ENCODE measurements around the gene SLC5A11.
"Not testable (repeated sequence)": the region's sequence is repeated elsewhere in the genome, so short reads cannot be mapped to it uniquely, and the experiment has no call there.

SLC5A11 gene

GRCh38 chr16:24837969-24838368 lies 7.8 kb upstream of the SLC5A11 start:
- no peak for DNase-seq

- no peak for DNase-seq
Observed at GRCh38 chr16:24838554-24839266, 7.1 kb upstream of the SLC5A11 start.

- no peak for DNase-seq
Observed at GRCh38 chr16:24839347-24839972, 6.3 kb upstream of the SLC5A11 start.

- DNase-seq = no peak
Observed at GRCh38 chr16:24841291-24841690, 4.5 kb upstream of the SLC5A11 start.

- no peak for DNase-seq
Observed at GRCh38 chr16:24844101-24845030, 1.4 kb upstream of the SLC5A11 start.

- DNase-seq = not testable (repeated sequence)
Observed at GRCh38 chr16:24845031-24845365, 765 bp upstream of the SLC5A11 start.

DNA sequence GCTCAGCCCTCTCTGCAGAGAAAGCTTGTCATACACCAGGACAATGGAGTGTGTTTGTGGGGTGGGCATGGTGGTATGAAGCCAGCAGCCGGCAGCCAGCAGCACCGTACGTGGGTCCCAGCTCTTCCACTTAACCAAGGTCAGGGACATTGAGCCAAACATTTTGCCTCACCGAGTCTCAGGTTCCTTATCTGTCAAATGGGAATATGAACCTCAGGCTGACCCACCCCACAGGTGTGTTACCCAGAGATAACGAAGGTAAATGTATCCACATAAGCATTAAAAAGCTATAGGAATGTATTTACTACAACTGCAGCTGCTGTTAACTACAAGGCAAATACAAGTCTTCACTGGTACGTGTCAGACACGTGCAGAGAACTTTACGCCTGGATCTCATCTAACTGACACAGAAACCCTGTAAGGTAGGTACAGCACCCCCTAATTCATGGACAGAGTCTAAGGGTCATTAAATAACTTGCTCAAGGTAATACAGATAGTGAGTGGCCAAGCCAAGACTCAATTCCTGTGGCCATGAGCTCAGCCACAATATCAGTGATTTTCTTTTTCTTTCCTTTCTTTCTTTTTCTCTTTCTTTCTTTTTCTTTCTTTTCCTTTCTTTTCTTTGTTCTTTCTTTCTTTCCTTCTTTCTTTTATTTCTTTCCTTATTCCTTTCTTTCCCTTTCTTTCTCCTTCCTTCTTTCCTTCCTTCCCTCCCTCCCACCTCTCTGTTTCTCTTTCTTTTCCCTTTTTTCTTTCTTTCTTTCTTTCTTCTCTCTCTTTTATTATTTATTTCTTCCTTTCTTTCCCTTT lies 990 bp downstream of the SLC5A11 start:
- no peak for DNase-seq

GRCh38 chr16:24847358-24847664 lies 1.5 kb downstream of the SLC5A11 start:
- no peak for DNase-seq

DNA sequence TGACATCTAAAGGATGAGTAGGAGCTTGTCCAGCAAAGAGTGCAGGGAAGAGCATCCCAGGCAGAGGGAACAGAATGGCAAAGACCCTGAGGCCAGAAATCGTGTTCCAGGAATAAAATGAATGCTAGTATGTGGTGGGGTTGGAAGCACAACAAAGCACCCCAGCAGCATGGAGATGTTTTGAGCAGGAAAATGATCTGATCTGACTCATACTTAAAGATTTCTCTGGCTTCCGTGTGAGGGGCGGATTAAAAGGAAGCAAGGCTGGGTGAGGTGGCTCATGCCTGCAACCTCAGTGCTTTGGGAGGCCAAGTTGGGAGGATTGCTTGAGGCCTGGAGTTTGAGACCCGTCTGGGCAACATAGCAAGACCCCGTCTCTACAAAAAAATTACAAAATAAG lies 2.3 kb downstream of the SLC5A11 start:
- DNase-seq = no peak

- no peak for DNase-seq
Observed at GRCh38 chr16:24849641-24850040, 3.9 kb downstream of the SLC5A11 start.

DNA sequence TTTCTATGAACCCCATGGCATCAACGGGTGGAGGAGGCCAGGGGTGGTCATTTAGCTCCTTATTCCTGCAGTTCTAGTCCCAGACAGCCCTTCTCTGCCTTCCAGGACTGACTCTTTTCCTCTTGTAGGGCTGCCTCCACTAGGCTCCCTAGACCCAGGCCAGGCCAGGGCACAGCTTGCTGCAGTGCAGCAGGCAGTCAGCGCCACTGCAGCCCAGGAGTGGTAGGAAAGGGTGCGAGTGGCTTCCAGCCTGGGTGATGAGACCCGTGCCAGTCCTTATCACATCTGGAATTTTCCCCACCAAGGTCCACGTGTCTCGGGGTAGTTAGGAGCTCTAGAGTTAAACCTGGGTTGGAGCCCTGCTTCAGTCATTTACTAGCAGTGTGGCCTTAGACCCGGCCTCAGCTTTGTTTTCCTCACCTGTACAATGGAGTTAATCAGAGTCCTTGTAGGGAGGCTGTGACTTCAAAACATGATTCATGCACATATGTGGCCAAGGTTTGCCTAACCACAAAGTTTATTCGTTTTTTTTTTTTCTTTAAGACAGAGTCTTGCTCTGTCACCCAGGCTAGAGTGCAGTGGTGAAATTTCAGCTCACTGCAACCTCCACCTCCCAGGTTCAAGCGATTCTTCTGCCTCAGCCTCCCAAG lies 4.7 kb downstream of the SLC5A11 start:
- DNase-seq = no peak

DNA sequence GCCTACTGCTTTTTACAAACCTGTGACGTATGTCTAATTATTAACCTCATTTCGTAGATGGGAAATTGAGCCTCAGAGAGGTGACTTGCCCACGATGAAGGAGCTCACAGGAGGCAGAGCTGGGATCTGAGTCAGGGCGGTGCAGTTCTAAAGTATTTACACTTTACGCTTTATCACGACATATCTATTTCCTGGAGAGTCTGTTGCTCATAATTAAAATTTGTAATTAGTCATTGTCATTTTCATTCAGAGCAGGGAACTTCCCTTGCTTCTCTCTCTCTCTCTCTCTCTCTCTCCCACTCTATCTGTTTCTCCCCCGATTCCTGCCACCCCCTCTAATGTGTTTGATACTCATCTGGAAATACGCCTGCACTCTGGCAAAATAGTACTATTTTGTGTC lies 5.9 kb downstream of the SLC5A11 start:
- peak; percentile 32 for DNase-seq

GRCh38 chr16:24852281-24852721 lies 6.5 kb downstream of the SLC5A11 start:
- DNase-seq = no peak

DNA sequence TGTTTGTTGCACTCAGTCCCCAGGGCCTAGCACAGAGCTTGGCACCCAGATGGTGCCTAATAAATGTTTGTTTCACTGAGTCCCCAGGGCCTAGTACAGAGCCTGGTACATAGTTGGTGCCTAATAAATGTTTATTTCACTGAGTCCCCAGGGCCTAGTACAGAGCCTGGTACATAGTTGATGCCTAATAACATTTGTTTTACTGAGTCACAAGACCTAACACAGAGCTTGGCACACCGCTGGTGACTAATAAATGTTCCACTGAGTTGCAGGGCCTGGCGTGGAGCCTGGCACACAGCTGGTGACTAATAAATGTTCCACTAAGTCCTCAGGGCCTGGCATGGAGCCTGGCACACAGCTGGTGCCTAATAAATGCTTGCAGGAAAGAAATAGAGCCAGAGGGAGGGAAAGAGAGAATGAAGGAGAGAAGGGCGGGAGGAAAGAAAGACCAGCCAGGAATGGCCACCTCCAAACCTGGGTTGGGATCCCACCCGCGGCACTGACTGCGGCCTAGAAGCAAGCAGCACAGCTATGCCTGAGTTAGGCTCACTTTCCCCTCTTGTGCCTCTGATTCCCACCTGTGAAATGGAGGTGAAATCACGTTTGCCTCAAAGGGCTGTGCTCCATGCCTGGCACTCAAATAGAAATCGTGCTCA lies 7.5 kb downstream of the SLC5A11 start:
- DNase-seq = no peak

DNA sequence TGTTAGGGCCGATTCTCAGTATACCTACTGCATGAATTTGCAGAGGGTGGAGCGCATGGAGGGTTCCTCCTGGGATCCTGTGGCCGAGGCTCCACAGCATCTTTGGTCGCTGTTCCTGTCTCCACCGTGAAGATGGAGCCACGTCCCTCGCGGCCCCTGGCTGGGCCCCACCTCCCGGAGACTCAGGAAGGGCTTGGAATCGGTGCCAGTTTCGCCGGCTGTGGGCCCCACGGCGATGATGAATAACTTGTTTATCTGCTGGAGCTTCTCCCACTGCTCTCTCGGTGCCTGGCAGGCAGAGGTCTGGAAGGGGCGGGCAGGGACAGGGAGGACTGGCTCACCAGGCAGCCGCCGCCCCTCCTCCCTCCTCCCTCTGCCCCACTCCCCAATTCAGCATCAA lies 8.1 kb downstream of the SLC5A11 start:
- DNase-seq = no peak

- no peak for DNase-seq
Observed at GRCh38 chr16:24854607-24855171, 8.9 kb downstream of the SLC5A11 start.

GRCh38 chr16:24855678-24856077 lies 9.9 kb downstream of the SLC5A11 start:
- no peak for DNase-seq

DNA sequence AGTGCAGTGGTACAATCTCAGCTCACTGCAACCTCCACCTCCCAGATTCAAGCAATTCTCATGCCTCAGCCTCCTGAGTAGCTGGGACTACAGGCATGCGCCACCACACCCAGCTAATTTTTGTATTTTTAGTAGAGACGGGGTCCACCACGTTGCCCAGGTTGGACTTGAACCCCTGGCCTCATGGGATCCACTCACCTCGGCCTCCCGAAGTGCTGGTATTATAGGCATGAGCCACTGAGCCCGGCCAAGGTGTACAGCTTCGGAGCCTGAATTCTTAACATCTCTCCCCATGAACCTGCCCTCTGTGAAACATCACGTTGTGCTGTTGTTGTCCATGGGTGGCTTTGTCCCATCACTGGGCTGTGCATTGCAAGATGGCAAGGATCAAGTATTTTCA lies 11.1 kb downstream of the SLC5A11 start:
- not testable (repeated sequence) for DNase-seq

DNA sequence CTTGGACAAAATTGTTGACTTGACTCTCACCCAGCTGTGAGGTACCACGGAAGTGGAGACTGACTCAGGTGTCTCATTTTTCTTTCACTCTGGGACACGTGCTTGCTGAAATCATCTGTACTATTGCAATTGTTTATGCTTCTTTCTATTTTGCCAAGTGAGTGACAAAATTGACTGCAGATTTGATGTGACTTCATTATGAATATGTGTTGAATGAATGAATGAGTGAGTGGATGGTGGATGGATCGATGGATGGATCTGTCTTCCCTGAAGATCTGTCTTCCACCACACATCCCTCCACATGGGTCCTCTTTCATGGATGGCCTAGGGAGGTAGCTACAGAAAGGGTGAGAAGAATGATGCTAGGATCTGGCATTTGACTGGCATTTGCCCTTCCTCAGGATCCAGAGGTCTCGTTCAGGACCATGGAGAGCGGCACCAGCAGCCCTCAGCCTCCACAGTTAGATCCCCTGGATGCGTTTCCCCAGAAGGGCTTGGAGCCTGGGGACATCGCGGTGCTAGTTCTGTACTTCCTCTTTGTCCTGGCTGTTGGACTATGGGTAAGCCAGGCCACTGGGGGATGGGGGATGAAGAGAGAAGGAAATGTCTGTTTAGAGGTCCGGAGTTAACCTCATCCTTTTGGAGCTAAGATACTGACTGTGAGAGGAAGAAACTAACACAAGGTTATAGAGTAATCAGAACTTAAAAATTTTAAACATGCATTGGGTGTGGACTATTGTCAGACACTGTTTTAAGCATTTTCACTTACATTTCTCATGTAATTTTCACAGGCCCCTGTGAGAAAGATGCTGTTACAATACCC lies 12.7 kb downstream of the SLC5A11 start:
- DNase-seq = peak; percentile 39

DNA sequence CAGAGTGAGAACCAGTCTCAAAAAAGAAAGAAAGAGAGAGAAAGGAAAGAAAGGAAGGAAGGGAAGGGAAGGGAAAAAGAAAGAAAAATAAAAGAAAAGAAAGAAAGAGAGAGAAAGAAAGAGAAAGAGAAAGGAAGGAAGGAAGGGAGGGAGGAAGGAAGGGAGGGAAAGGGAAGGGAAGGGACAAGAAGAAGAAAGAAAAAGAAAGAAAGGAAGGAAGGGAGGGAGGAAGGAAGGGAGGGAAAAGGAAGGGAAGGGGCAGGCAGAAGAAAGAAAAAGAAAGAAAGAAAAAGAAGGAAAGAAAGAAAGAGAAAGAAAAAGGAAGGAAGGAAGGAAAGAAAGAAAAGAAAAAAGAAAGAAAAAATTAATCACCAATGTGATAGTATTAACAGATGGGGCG lies 15.7 kb downstream of the SLC5A11 start:
- no peak for DNase-seq

Data from stimulated activated CD4-positive, alpha-beta T cell treated with anti-CD3 and anti-CD28 coated beads, Interleukin-4, amount 100 ng/mL, for 24 hours (primary cell).